GM23338 (cell line): Measurements from ENCODE around the gene RAB34. TPM values are rescaled to one million over a fixed set of nuclear protein-coding genes. Genes with fewer than 3 reads are reported as not detected.

ENCODE experiments used
- ATAC-seq: fragments of 200-7000 bp; cut with Tn5 transposase; 3 replicates; pipeline ENCODE4 v1.9.1; 2020
- DNase-seq: peaks from one replicate; pipeline ENCODE4 v3.0.0-alpha.2; 2015; ENCODE audit warnings: low spot score
- H2AFZ ChIP-seq: fragments of 200-600 bp; sonication (generic); 2 replicates; pipeline ENCODE4 v1.8.0; 2016; ENCODE audit warnings: antibody characterized with exemption, mild to moderate bottlenecking, moderate library complexity
- H3F3A ChIP-seq: fragments of 200-600 bp; sonication (generic); replicated peaks from 2 replicates; pipeline ENCODE4 v1.8.0; 2017; ENCODE audit warnings: antibody characterized with exemption, mixed run types, low read depth
- H3K27ac ChIP-seq: fragments of 200-600 bp; sonication (generic); 2 replicates; pipeline ENCODE4 v1.6.1; 2016; ENCODE audit warnings: low read depth
- H3K27me3 ChIP-seq: fragments of 200-600 bp; sonication (generic); 2 replicates; pipeline ENCODE4 v1.8.0; 2016; ENCODE audit warnings: mild to moderate bottlenecking, mixed run types, moderate library complexity; ENCODE audit not compliant: insufficient read depth
- H3K36me3 ChIP-seq: fragments of 200-600 bp; sonication (generic); 2 replicates; pipeline ENCODE4 v1.8.0; 2016; ENCODE audit warnings: mild to moderate bottlenecking; ENCODE audit not compliant: insufficient read depth
- H3K4me1 ChIP-seq: fragments of 200-600 bp; sonication (generic); 2 replicates; pipeline ENCODE4 v1.8.0; 2016; ENCODE audit warnings: mild to moderate bottlenecking, moderate library complexity; ENCODE audit not compliant: insufficient read depth
- H3K4me2 ChIP-seq: fragments of 200-600 bp; sonication (generic); 2 replicates; pipeline ENCODE4 v1.7.1; 2017; ENCODE audit warnings: mixed run types
- H3K4me3 ChIP-seq: fragments of 200-600 bp; sonication (generic); 2 replicates; pipeline ENCODE4 v1.6.1; 2016; ENCODE audit warnings: mixed run types
- H3K79me2 ChIP-seq: fragments of 200-600 bp; sonication (generic); replicated peaks from 2 replicates; pipeline ENCODE4 v1.8.0; 2017; ENCODE audit warnings: mild to moderate bottlenecking; ENCODE audit not compliant: insufficient read depth
- H3K9me2 ChIP-seq: fragments of 200-600 bp; sonication (generic); 2 replicates; pipeline ENCODE4 v1.8.0; 2017; ENCODE audit not compliant: insufficient read depth
- H4K20me1 ChIP-seq: fragments of 200-600 bp; sonication (generic); replicated peaks from 2 replicates; pipeline ENCODE4 v1.8.0; 2017; ENCODE audit warnings: mild to moderate bottlenecking; ENCODE audit not compliant: insufficient read depth
- H3K27ac Mint-ChIP-seq: 2 replicates; pipeline ENCODE4 v1.8.0; 2020; ENCODE audit warnings: inconsistent platforms, mild to moderate bottlenecking, moderate library complexity, mixed read lengths
- H3K27me3 Mint-ChIP-seq: 3 replicates; pipeline ENCODE4 v1.8.0; 2022; ENCODE audit warnings: low read depth, mild to moderate bottlenecking, moderate library complexity, mixed read lengths, inconsistent platforms; ENCODE audit not compliant: insufficient read depth, poor library complexity
- H3K36me3 Mint-ChIP-seq: 3 replicates; pipeline ENCODE4 v1.8.0; 2021; ENCODE audit warnings: low read depth, mild to moderate bottlenecking, inconsistent platforms, moderate library complexity, mixed read lengths
- H3K4me1 Mint-ChIP-seq: 3 replicates; pipeline ENCODE4 v1.8.0; 2020; ENCODE audit warnings: mild to moderate bottlenecking, inconsistent platforms, mixed read lengths
- H3K4me3 Mint-ChIP-seq: 3 replicates; pipeline ENCODE4 v1.8.0; 2021; ENCODE audit warnings: moderate library complexity, mild to moderate bottlenecking, inconsistent platforms, mixed read lengths
- H3K9me3 Mint-ChIP-seq: 3 replicates; pipeline ENCODE4 v1.8.0; 2020; ENCODE audit warnings: moderate library complexity, mild to moderate bottlenecking, inconsistent platforms, mixed read lengths
- CTCF ChIP-seq, 2 experiments: fragments of 200-600 bp in 1 of 2; sonication (generic) in 1 of 2; conservative IDR thresholded peaks; 2 replicates each; pipeline versions ENCODE4 v1.5.1 to v1.6.1; 2016 to 2017; ENCODE audit warnings: antibody characterized with exemption in 2 of 2, low read depth in 2 of 2, mild to moderate bottlenecking in 2 of 2, moderate library complexity in 1 of 2
- ETS1 ChIP-seq: IDR thresholded peaks from 2 replicates; pipeline ENCODE4 v1.6.1; 2016; ENCODE audit warnings: antibody characterized with exemption
- EZH2 ChIP-seq: fragments of 200-600 bp; sonication (generic); IDR thresholded peaks from one replicate; pipeline ENCODE4 v1.8.0; 2017; ENCODE audit warnings: antibody characterized with exemption, mild to moderate bottlenecking, low read depth; ENCODE audit not compliant: unreplicated experiment
- POLR2AphosphoS5 ChIP-seq: IDR thresholded peaks from 2 replicates; pipeline ENCODE4 v1.6.1; 2016; ENCODE audit warnings: antibody characterized with exemption, low read depth
- REST ChIP-seq: IDR thresholded peaks from one replicate; pipeline ENCODE4 v1.6.1; 2018; ENCODE audit warnings: antibody characterized with exemption; ENCODE audit not compliant: unreplicated experiment
- ZNF114 ChIP-seq: fragments of 250-450 bp; sonication (Bioruptor Pico); IDR thresholded peaks from 2 replicates; pipeline ENCODE4 v1.5.0; 2020; ENCODE audit warnings: mild to moderate bottlenecking, moderate library complexity
- ZNF462 ChIP-seq: fragments of 250-450 bp; sonication (Bioruptor Pico); IDR thresholded peaks from 2 replicates; pipeline ENCODE4 v1.5.0; 2020; ENCODE audit warnings: mild to moderate bottlenecking, moderate library complexity
- polyA plus RNA-seq: library from polyadenylated mRNA; unstranded; fragments of >200 nt; fragmentation: Nextera tagmentation; extraction: Ambion mirVana; gene quantifications from 2 replicates; pipeline ENCODE4 v1.2.1, GENCODE V29; 2016
- total RNA-seq: library from RNA; depleted of rRNA; stranded (reverse); fragments of >200 nt; shearing (Covaris generic); gene quantifications from 2 replicates; pipeline ENCODE4 v1.2.3, GENCODE V29; 2014

The RAB34 gene
- total and polyA plus RNA-seq, 2 experiments from 2014 or later = 184 to 394 TPM

- Mint-ChIP-seq H3K4me1 (peaks cover 46% of the 10 kb centered on the region), H3K9me3 (peaks cover 3% of the 10 kb centered on the region), H3K27ac (peak overlapping the region; percentile 99), H3K27me3 (peaks cover 34% of the 10 kb centered on the region), H3K4me3 (peak overlapping the region; percentile 89), H3K36me3 (peaks cover 47% of the 10 kb centered on the region)
- ATAC-seq (peak; percentile 38), DNase-seq (peak; percentile 85)
- H3K27ac ChIP-seq = peak overlapping the region; percentile 95
- TF ChIP-seq ZNF114 (CRISPR knock-in tag) = no peak
- TF ChIP-seq ZNF462 (CRISPR knock-in tag) = no peak
- peak; percentile 60 for TF ChIP-seq POLR2AphosphoS5
- peak overlapping the region; percentile 98 for H3K4me3 ChIP-seq
- peaks cover 64% of the 10 kb centered on the region for H3F3A ChIP-seq
- no peak overlapping the region for H2AFZ ChIP-seq
- peaks cover 35% of the 10 kb centered on the region for H3K36me3 ChIP-seq
- peak overlapping the region; percentile 98 for H3K4me2 ChIP-seq
- peaks cover 39% of the 10 kb centered on the region for H3K4me1 ChIP-seq
- H4K20me1 ChIP-seq = peaks cover 29% of the 10 kb centered on the region
- peaks cover 27% of the 10 kb centered on the region for H3K79me2 ChIP-seq
- H3K9me2 ChIP-seq = no peaks in the 10 kb centered on the region
- H3K27me3 ChIP-seq = no peaks in the 10 kb centered on the region
Measured at GRCh38 chr17:28725660-28726225, 8.1 kb upstream of the RAB34 start.

GRCh38 chr17:28725166-28725659, 7.5 kb upstream of the RAB34 start:
- peaks cover 50% of the 10 kb centered on the region for H3K4me1 Mint-ChIP-seq
- Histone ChIP-seq H2AFZ (no peak overlapping the region), H3F3A (peaks cover 65% of the 10 kb centered on the region), H3K27me3 (no peaks in the 10 kb centered on the region), H3K79me2 (peaks cover 33% of the 10 kb centered on the region), H3K4me3 (peak overlapping the region; percentile 98), H3K4me2 (peak overlapping the region; percentile 98), H4K20me1 (peaks cover 33% of the 10 kb centered on the region), H3K36me3 (peaks cover 39% of the 10 kb centered on the region), H3K4me1 (peaks cover 39% of the 10 kb centered on the region), H3K9me2 (no peaks in the 10 kb centered on the region), H3K27ac (peak overlapping the region; percentile 95)
- ATAC-seq (no peak), DNase-seq (peak; percentile 34)
- H3K4me3 Mint-ChIP-seq = peak overlapping the region; percentile 89
- H3K27me3 Mint-ChIP-seq = peaks cover 39% of the 10 kb centered on the region
- H3K9me3 Mint-ChIP-seq = peaks cover 7% of the 10 kb centered on the region
- TF ChIP-seq EZH2 (no peak), CTCF (conservative IDR thresholded peaks at IDR 0.05; ENCODE audit: low read depth in 2 of 2) (no peak), POLR2AphosphoS5 (peak; percentile 53; the same call in 1 of the 2 replicates), ETS1 (no peak; the same call in 1 of the 2 replicates), REST (peak; percentile 13)
- H3K27ac Mint-ChIP-seq = peak overlapping the region; percentile 99
- H3K36me3 Mint-ChIP-seq = peaks cover 53% of the 10 kb centered on the region
